Measurements from ENCODE around the gene PHF3.

The PHF3 gene

GRCh38 chr6:63630466-63630865 lies 5.1 kb upstream of the PHF3 start:
- Mint-ChIP-seq H3K27me3 (no peaks in the 10 kb centered on the region), H3K4me3 (no peak overlapping the region), H3K36me3 (ENCODE audit: insufficient read depth) (peaks cover 5% of the 10 kb centered on the region), H3K4me1 (peaks cover 6% of the 10 kb centered on the region), H3K9me3 (no peaks in the 10 kb centered on the region), H3K27ac (ENCODE audit: low read depth) (no peak overlapping the region)
- ATAC-seq (replicated peaks; ENCODE audit: extremely low read depth, poor library complexity, severe bottlenecking) (no peak), DNase-seq (ENCODE audit: low spot score in 2 of 2) (no peak)

GRCh38 chr6:63634630-63635029 lies 972 bp upstream of the PHF3 start:
- Mint-ChIP-seq H3K27me3 (no peaks in the 10 kb centered on the region), H3K4me1 (peaks cover 37% of the 10 kb centered on the region), H3K36me3 (ENCODE audit: insufficient read depth) (peaks cover 11% of the 10 kb centered on the region), H3K4me3 (peak overlapping the region; percentile 98), H3K27ac (ENCODE audit: low read depth) (peak overlapping the region; percentile 97), H3K9me3 (no peaks in the 10 kb centered on the region)
- DNase-seq (ENCODE audit: low spot score in 2 of 2) (no peak), ATAC-seq (replicated peaks; ENCODE audit: extremely low read depth, poor library complexity, severe bottlenecking) (no peak)

- Mint-ChIP-seq H3K9me3 (no peaks in the 10 kb centered on the region), H3K36me3 (ENCODE audit: insufficient read depth) (peaks cover 11% of the 10 kb centered on the region), H3K4me3 (peak overlapping the region; percentile 98), H3K4me1 (peaks cover 43% of the 10 kb centered on the region), H3K27ac (ENCODE audit: low read depth) (peak overlapping the region; percentile 97), H3K27me3 (no peaks in the 10 kb centered on the region)
- no peak for DNase-seq (ENCODE audit: low spot score in 2 of 2)
- ATAC-seq (replicated peaks; ENCODE audit: extremely low read depth, poor library complexity, severe bottlenecking): no peak
These were observed 401 bp upstream of the PHF3 start for GRCh38 chr6:63635215-63635587.

- Mint-ChIP-seq H3K36me3 (ENCODE audit: insufficient read depth) (peaks cover 11% of the 10 kb centered on the region), H3K9me3 (no peaks in the 10 kb centered on the region), H3K4me1 (peaks cover 57% of the 10 kb centered on the region), H3K4me3 (peak overlapping the region; percentile 98), H3K27me3 (no peaks in the 10 kb centered on the region), H3K27ac (ENCODE audit: low read depth) (peak overlapping the region; percentile 97)
- DNase-seq (ENCODE audit: low spot score in 2 of 2) (no peak), ATAC-seq (replicated peaks; ENCODE audit: extremely low read depth, poor library complexity, severe bottlenecking) (no peak)
These were observed 968 bp downstream of the PHF3 start for GRCh38 chr6:63636518-63637021.

- H3K36me3 Mint-ChIP-seq (ENCODE audit: insufficient read depth): peaks cover 14% of the 10 kb centered on the region
- H3K4me1 Mint-ChIP-seq: peaks cover 60% of the 10 kb centered on the region
- H3K9me3 Mint-ChIP-seq: no peaks in the 10 kb centered on the region
- H3K4me3 Mint-ChIP-seq: peak overlapping the region; percentile 98
- no peaks in the 10 kb centered on the region for H3K27me3 Mint-ChIP-seq
- peak overlapping the region; percentile 81 for H3K27ac Mint-ChIP-seq (ENCODE audit: low read depth)
- no peak for ATAC-seq (replicated peaks; ENCODE audit: extremely low read depth, poor library complexity, severe bottlenecking)
- DNase-seq (ENCODE audit: low spot score in 2 of 2): no peak
These were observed 2.4 kb downstream of the PHF3 start for GRCh38 chr6:63637865-63638445.

- no peaks in the 10 kb centered on the region for H3K27me3 Mint-ChIP-seq
- ATAC-seq (replicated peaks; ENCODE audit: extremely low read depth, poor library complexity, severe bottlenecking) (no peak), DNase-seq (ENCODE audit: low spot score in 2 of 2) (no peak)
- peaks cover 73% of the 10 kb centered on the region for H3K4me1 Mint-ChIP-seq
- peaks cover 17% of the 10 kb centered on the region for H3K36me3 Mint-ChIP-seq (ENCODE audit: insufficient read depth)
- no peaks in the 10 kb centered on the region for H3K9me3 Mint-ChIP-seq
- no peak overlapping the region for H3K4me3 Mint-ChIP-seq
- no peak overlapping the region for H3K27ac Mint-ChIP-seq (ENCODE audit: low read depth)
These were observed 4.5 kb downstream of the PHF3 start for GRCh38 chr6:63640062-63640461.

GRCh38 chr6:63643862-63644261 lies 8.3 kb downstream of the PHF3 start:
- ATAC-seq (replicated peaks; ENCODE audit: extremely low read depth, poor library complexity, severe bottlenecking) (peak; percentile 61), DNase-seq (ENCODE audit: low spot score in 2 of 2) (no peak)
- Mint-ChIP-seq H3K27me3 (no peaks in the 10 kb centered on the region), H3K4me1 (peaks cover 49% of the 10 kb centered on the region), H3K4me3 (no peak overlapping the region), H3K36me3 (ENCODE audit: insufficient read depth) (peaks cover 13% of the 10 kb centered on the region), H3K27ac (ENCODE audit: low read depth) (no peak overlapping the region), H3K9me3 (no peaks in the 10 kb centered on the region)

- no peak for ATAC-seq (replicated peaks; ENCODE audit: extremely low read depth, poor library complexity, severe bottlenecking)
- Mint-ChIP-seq H3K27ac (ENCODE audit: low read depth) (no peak overlapping the region), H3K36me3 (ENCODE audit: insufficient read depth) (peaks cover 13% of the 10 kb centered on the region), H3K27me3 (no peaks in the 10 kb centered on the region), H3K4me1 (peaks cover 40% of the 10 kb centered on the region), H3K4me3 (no peak overlapping the region), H3K9me3 (no peaks in the 10 kb centered on the region)
- no peak for DNase-seq (ENCODE audit: low spot score in 2 of 2)
These were observed 9.2 kb downstream of the PHF3 start for GRCh38 chr6:63644668-63645326.

- DNase-seq (ENCODE audit: low spot score in 2 of 2): no peak
- no peak overlapping the region for H3K27ac Mint-ChIP-seq (ENCODE audit: low read depth)
- peaks cover 20% of the 10 kb centered on the region for H3K36me3 Mint-ChIP-seq (ENCODE audit: insufficient read depth)
- H3K4me3 Mint-ChIP-seq: no peak overlapping the region
- no peaks in the 10 kb centered on the region for H3K9me3 Mint-ChIP-seq
- H3K4me1 Mint-ChIP-seq: peaks cover 50% of the 10 kb centered on the region
- ATAC-seq (replicated peaks; ENCODE audit: extremely low read depth, poor library complexity, severe bottlenecking): no peak
- no peaks in the 10 kb centered on the region for H3K27me3 Mint-ChIP-seq
These were observed 13.7 kb downstream of the PHF3 start for GRCh38 chr6:63649269-63649668.

- H3K9me3 Mint-ChIP-seq: no peaks in the 10 kb centered on the region
- no peak overlapping the region for H3K4me3 Mint-ChIP-seq
- no peak overlapping the region for H3K27ac Mint-ChIP-seq (ENCODE audit: low read depth)
- peaks cover 17% of the 10 kb centered on the region for H3K36me3 Mint-ChIP-seq (ENCODE audit: insufficient read depth)
- H3K4me1 Mint-ChIP-seq: peaks cover 48% of the 10 kb centered on the region
- ATAC-seq (replicated peaks; ENCODE audit: extremely low read depth, poor library complexity, severe bottlenecking): no peak
- no peak for DNase-seq (ENCODE audit: low spot score in 2 of 2)
- no peaks in the 10 kb centered on the region for H3K27me3 Mint-ChIP-seq
These were observed 14.3 kb downstream of the PHF3 start for GRCh38 chr6:63649847-63650265.

GRCh38 chr6:63652980-63653379 lies 17.4 kb downstream of the PHF3 start:
- peaks cover 10% of the 10 kb centered on the region for H3K36me3 Mint-ChIP-seq (ENCODE audit: insufficient read depth)
- no peak for DNase-seq (ENCODE audit: low spot score in 2 of 2)
- ATAC-seq (replicated peaks; ENCODE audit: extremely low read depth, poor library complexity, severe bottlenecking): no peak
- peak overlapping the region; percentile 17 for H3K4me3 Mint-ChIP-seq
- H3K9me3 Mint-ChIP-seq: no peaks in the 10 kb centered on the region
- H3K4me1 Mint-ChIP-seq: peaks cover 67% of the 10 kb centered on the region
- peak overlapping the region; percentile 54 for H3K27ac Mint-ChIP-seq (ENCODE audit: low read depth)
- H3K27me3 Mint-ChIP-seq: no peaks in the 10 kb centered on the region

GRCh38 chr6:63660757-63661156 lies 25.2 kb downstream of the PHF3 start:
- Mint-ChIP-seq H3K4me1 (peaks cover 77% of the 10 kb centered on the region), H3K4me3 (no peak overlapping the region), H3K36me3 (ENCODE audit: insufficient read depth) (peaks cover 4% of the 10 kb centered on the region), H3K27me3 (no peaks in the 10 kb centered on the region), H3K27ac (ENCODE audit: low read depth) (no peak overlapping the region), H3K9me3 (no peaks in the 10 kb centered on the region)
- ATAC-seq (replicated peaks; ENCODE audit: extremely low read depth, poor library complexity, severe bottlenecking): no peak
- DNase-seq (ENCODE audit: low spot score in 2 of 2): no peak

GRCh38 chr6:63661769-63662168 lies 26.2 kb downstream of the PHF3 start:
- DNase-seq (ENCODE audit: low spot score in 2 of 2): no peak
- Mint-ChIP-seq H3K4me3 (no peak overlapping the region), H3K4me1 (peaks cover 69% of the 10 kb centered on the region), H3K27me3 (no peaks in the 10 kb centered on the region), H3K36me3 (ENCODE audit: insufficient read depth) (peaks cover 4% of the 10 kb centered on the region), H3K9me3 (no peaks in the 10 kb centered on the region), H3K27ac (ENCODE audit: low read depth) (no peak overlapping the region)
- no peak for ATAC-seq (replicated peaks; ENCODE audit: extremely low read depth, poor library complexity, severe bottlenecking)

Data from central memory CD8-positive, alpha-beta T cell (primary cell).